ENCODE results near the gene ANKS1A.
"Not testable (repeated sequence)": the region's sequence is repeated elsewhere in the genome, so short reads cannot be mapped to it uniquely, and the experiment has no call there.

Gene ANKS1A

DNA sequence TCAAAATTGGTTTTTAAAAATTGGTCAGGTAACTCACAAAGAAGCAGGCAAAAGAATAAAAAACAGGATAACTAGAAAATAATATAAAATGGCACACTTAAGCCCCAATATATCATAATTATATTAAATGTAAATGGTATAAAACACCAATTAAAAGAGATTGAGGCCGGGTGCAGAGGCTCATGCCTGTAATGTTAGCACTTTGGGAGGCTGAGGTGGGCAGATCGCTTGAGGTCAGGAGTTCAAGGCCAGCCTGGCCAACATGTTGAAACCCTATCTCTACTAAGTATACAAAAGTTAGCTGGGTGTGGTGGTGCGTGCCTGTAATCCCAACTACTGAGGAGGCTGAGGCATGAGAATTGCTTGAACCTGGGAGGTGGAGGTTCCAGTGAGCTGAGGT, 216.0 kb downstream of the ANKS1A start:
- Histone ChIP-seq H2BK120ac (ENCODE audit: insufficient read depth, low read length, poor library complexity) (no peak overlapping the region), H2AK5ac (ENCODE audit: low read length) (no peak overlapping the region), H2BK5ac (ENCODE audit: low read depth, low read length, poor library complexity) (no peak overlapping the region), H3K4ac (ENCODE audit: low read depth, low read length) (no peak overlapping the region), H2BK12ac (ENCODE audit: low read length) (no peak overlapping the region), H3K18ac (ENCODE audit: low read length) (no peak overlapping the region), H3K9me3 (ENCODE audit: insufficient read depth, low read depth, low read length) (no peaks in the 10 kb centered on the region), H3K36me3 (ENCODE audit: control insufficient read depth in 1 of 2, insufficient read depth in 2 of 2, low read length in 2 of 2) (no peaks in the 10 kb centered on the region), H3K23ac (ENCODE audit: low read length) (no peak overlapping the region), H3K4me1 (ENCODE audit: control insufficient read depth in 1 of 2, insufficient read depth in 2 of 2, low read length in 2 of 2) (no peaks in the 10 kb centered on the region), H3K79me2 (ENCODE audit: control insufficient read depth, insufficient read depth, low read length, poor library complexity) (no peaks in the 10 kb centered on the region), H4K12ac (ENCODE audit: low read depth, low read length) (no peak overlapping the region), H3K4me2 (ENCODE audit: low read length) (no peak overlapping the region), H2AFZ (ENCODE audit: insufficient read depth, low read length, poor library complexity) (no peak overlapping the region), H3K27ac (ENCODE audit: low read depth, low read length) (no peak overlapping the region), H4K91ac (ENCODE audit: low read depth, low read length) (no peak overlapping the region), H3K9ac (ENCODE audit: low read length) (no peak overlapping the region), H3K27me3 (ENCODE audit: insufficient read depth, low read length) (no peaks in the 10 kb centered on the region), H3K14ac (ENCODE audit: low read length) (no peak overlapping the region), H4K8ac (ENCODE audit: low read depth, low read length) (no peak overlapping the region), H3K79me1 (ENCODE audit: low read length) (no peaks in the 10 kb centered on the region), H3K4me3 (ENCODE audit: low read depth, low read length) (no peak overlapping the region)
- no CpG with 5 or more reads among the region's 3 CpGs for WGBS (ENCODE audit: extremely low coverage, insufficient coverage, insufficient read length)
- DNase-seq = no peak

DNA sequence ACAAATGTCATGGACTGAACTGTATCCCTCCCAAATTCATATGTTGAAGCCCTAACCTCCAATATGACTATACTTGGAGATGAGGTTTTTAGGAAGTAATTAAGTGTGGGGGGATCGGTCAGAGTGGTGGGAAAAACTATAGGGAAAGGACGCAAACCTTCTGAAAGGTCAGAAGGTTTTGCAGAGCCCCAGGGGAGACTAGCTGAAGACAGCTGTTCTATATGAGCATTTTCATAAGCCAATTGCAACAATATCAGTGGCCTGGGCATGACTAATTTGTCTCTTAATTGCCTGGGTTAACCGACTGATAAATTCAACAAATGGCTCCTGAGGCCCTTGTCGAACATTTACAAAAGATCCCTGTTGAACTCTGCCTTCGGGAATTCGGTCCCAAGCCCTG, 217.0 kb downstream of the ANKS1A start:
- not testable (repeated sequence) for H3K9ac ChIP-seq (ENCODE audit: low read length)
- no CpG with 5 or more reads among the region's 6 CpGs for WGBS (ENCODE audit: extremely low coverage, insufficient coverage, insufficient read length)

DNA sequence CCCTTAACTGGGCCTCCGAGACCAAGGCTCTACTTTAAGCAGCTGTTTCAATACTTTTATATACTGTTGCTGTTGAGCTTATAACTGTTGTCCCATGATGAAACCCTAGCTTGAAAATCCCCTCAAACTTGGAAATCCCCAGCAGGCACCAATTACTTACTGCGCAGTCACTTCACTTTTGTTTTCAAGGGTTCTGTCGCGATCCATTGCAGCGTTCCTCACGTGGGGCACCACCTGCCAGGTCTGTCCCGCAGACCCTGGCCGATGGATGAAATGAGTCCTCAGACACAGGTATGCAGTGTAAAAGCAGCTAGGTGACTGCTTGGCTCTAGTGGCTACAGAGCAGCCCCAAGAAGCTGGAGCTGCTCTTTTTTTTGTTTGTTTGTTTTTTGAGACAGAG, 218.2 kb downstream of the ANKS1A start:
- not testable (repeated sequence) for H4K8ac ChIP-seq (ENCODE audit: low read depth, low read length); H3K9ac ChIP-seq (ENCODE audit: low read length); H3K23ac ChIP-seq (ENCODE audit: low read length); H3K18ac ChIP-seq (ENCODE audit: low read length); H3K4me1 ChIP-seq (ENCODE audit: control insufficient read depth in 1 of 2, insufficient read depth in 2 of 2, low read length in 2 of 2); H2AK5ac ChIP-seq (ENCODE audit: low read length); H2BK120ac ChIP-seq (ENCODE audit: insufficient read depth, low read length, poor library complexity); H3K79me2 ChIP-seq (ENCODE audit: control insufficient read depth, insufficient read depth, low read length, poor library complexity); H4K91ac ChIP-seq (ENCODE audit: low read depth, low read length); H2BK5ac ChIP-seq (ENCODE audit: low read depth, low read length, poor library complexity); H3K36me3 ChIP-seq (ENCODE audit: control insufficient read depth in 1 of 2, insufficient read depth in 2 of 2, low read length in 2 of 2); H3K4ac ChIP-seq (ENCODE audit: low read depth, low read length); H3K4me2 ChIP-seq (ENCODE audit: low read length); H4K12ac ChIP-seq (ENCODE audit: low read depth, low read length); H3K14ac ChIP-seq (ENCODE audit: low read length); H3K27me3 ChIP-seq (ENCODE audit: insufficient read depth, low read length); H2AFZ ChIP-seq (ENCODE audit: insufficient read depth, low read length, poor library complexity); H3K79me1 ChIP-seq (ENCODE audit: low read length); H3K4me3 ChIP-seq (ENCODE audit: low read depth, low read length); H3K27ac ChIP-seq (ENCODE audit: low read depth, low read length); H3K9me3 ChIP-seq (ENCODE audit: insufficient read depth, low read depth, low read length); H2BK12ac ChIP-seq (ENCODE audit: low read length)
- WGBS (ENCODE audit: extremely low coverage, insufficient coverage, insufficient read length) = no CpG with 5 or more reads among the region's 8 CpGs
- peak in 1 of 2 donors; percentile 51 for DNase-seq

More for the DNA sequence above, 217.0 kb downstream of the ANKS1A start:
- H3K79me2 ChIP-seq (ENCODE audit: control insufficient read depth, insufficient read depth, low read length, poor library complexity); H3K27me3 ChIP-seq (ENCODE audit: insufficient read depth, low read length); H3K9me3 ChIP-seq (ENCODE audit: insufficient read depth, low read depth, low read length); H4K91ac ChIP-seq (ENCODE audit: low read depth, low read length); H3K27ac ChIP-seq (ENCODE audit: low read depth, low read length); H3K14ac ChIP-seq (ENCODE audit: low read length); H4K12ac ChIP-seq (ENCODE audit: low read depth, low read length); H2BK12ac ChIP-seq (ENCODE audit: low read length); DNase-seq; H3K36me3 ChIP-seq (ENCODE audit: control insufficient read depth in 1 of 2, insufficient read depth in 2 of 2, low read length in 2 of 2); H3K23ac ChIP-seq (ENCODE audit: low read length); H3K4me1 ChIP-seq (ENCODE audit: control insufficient read depth in 1 of 2, insufficient read depth in 2 of 2, low read length in 2 of 2); H2BK5ac ChIP-seq (ENCODE audit: low read depth, low read length, poor library complexity); H4K8ac ChIP-seq (ENCODE audit: low read depth, low read length); H2BK120ac ChIP-seq (ENCODE audit: insufficient read depth, low read length, poor library complexity); H3K79me1 ChIP-seq (ENCODE audit: low read length); H3K18ac ChIP-seq (ENCODE audit: low read length); H2AK5ac ChIP-seq (ENCODE audit: low read length); H3K4me2 ChIP-seq (ENCODE audit: low read length); H2AFZ ChIP-seq (ENCODE audit: insufficient read depth, low read length, poor library complexity); H3K4me3 ChIP-seq (ENCODE audit: low read depth, low read length); H3K4ac ChIP-seq (ENCODE audit: low read depth, low read length): not testable (repeated sequence)

DNA sequence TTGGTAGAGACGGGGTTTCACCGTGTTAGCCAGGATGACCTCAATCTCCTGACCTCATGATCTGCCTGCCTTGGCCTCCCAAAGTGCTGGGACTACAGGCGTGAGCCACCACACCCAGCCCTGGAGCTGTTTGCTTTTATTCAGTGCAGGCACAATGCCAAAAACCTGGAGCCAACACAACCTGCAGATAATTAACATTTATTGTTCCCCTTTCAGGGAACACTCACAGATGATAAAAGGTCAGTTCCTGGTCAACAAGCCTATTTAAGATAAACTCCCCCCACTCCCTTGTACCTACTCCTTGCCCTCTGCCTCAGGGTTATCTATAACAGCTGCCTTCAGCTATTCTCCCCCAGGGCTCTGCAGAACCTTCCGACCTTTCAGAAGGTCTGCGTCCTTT, 218.7 kb downstream of the ANKS1A start:
- H2AFZ ChIP-seq (ENCODE audit: insufficient read depth, low read length, poor library complexity); H3K18ac ChIP-seq (ENCODE audit: low read length); H3K14ac ChIP-seq (ENCODE audit: low read length); H3K23ac ChIP-seq (ENCODE audit: low read length); H3K79me2 ChIP-seq (ENCODE audit: control insufficient read depth, insufficient read depth, low read length, poor library complexity); H3K4ac ChIP-seq (ENCODE audit: low read depth, low read length); H4K8ac ChIP-seq (ENCODE audit: low read depth, low read length); H4K12ac ChIP-seq (ENCODE audit: low read depth, low read length); H2BK12ac ChIP-seq (ENCODE audit: low read length); H3K79me1 ChIP-seq (ENCODE audit: low read length); H4K91ac ChIP-seq (ENCODE audit: low read depth, low read length); H3K4me1 ChIP-seq (ENCODE audit: control insufficient read depth in 1 of 2, insufficient read depth in 2 of 2, low read length in 2 of 2); H3K27ac ChIP-seq (ENCODE audit: low read depth, low read length); H2AK5ac ChIP-seq (ENCODE audit: low read length); H2BK5ac ChIP-seq (ENCODE audit: low read depth, low read length, poor library complexity); H3K9ac ChIP-seq (ENCODE audit: low read length); H3K4me2 ChIP-seq (ENCODE audit: low read length); H2BK120ac ChIP-seq (ENCODE audit: insufficient read depth, low read length, poor library complexity); H3K9me3 ChIP-seq (ENCODE audit: insufficient read depth, low read depth, low read length); H3K4me3 ChIP-seq (ENCODE audit: low read depth, low read length); H3K27me3 ChIP-seq (ENCODE audit: insufficient read depth, low read length); H3K36me3 ChIP-seq (ENCODE audit: control insufficient read depth in 1 of 2, insufficient read depth in 2 of 2, low read length in 2 of 2): not testable (repeated sequence)
- peak in 1 of 2 donors; percentile 47 for DNase-seq
- WGBS (ENCODE audit: extremely low coverage, insufficient coverage, insufficient read length) = no CpG with 5 or more reads among the region's 5 CpGs

Measured in trophoblast cell (in vitro differentiated cells and primary cell).